Lung (tissue), 12 donors: ENCODE data around the gene CCDC178. TPM values are rescaled to one million over a fixed set of nuclear protein-coding genes. Genes with fewer than 3 reads are reported as not detected.

Source experiments
- ATAC-seq: fragments of 200-7000 bp; cut with Tn5 transposase; one replicate; pipeline ENCODE4 v1.9.1; 2020; ENCODE audit warnings: moderate number of reproducible peaks; ENCODE audit not compliant: insufficient read depth, low FRiP score
- DNase-seq, 3 donors: peaks; one replicate each; pipeline ENCODE4 v3.0.0-alpha.2; 2013 to 2017
- H3K27ac ChIP-seq, 2 donors: one replicate each; pipeline ENCODE4 v1.5.1; 2013; ENCODE audit warnings: mild to moderate bottlenecking in 2 of 2, moderate library complexity in 2 of 2, control low read depth in 1 of 2, inconsistent platforms in 1 of 2, low read depth in 1 of 2, low read length in 1 of 2
- H3K27me3 ChIP-seq, 3 donors: one replicate each; pipeline ENCODE4 v1.5.1; 2013; ENCODE audit warnings: low read length in 2 of 3; ENCODE audit not compliant: control insufficient read depth in 3 of 3, insufficient read depth in 3 of 3
- H3K36me3 ChIP-seq, 4 donors: one replicate each; pipeline ENCODE4 v1.5.1; 2013; ENCODE audit warnings: low read length in 4 of 4, mild to moderate bottlenecking in 1 of 4, moderate library complexity in 1 of 4; ENCODE audit not compliant: control insufficient read depth in 4 of 4, insufficient read depth in 4 of 4
- H3K4me1 ChIP-seq, 5 donors: one replicate each; pipeline ENCODE4 v1.5.1; 2013; ENCODE audit warnings: low read length in 5 of 5, mild to moderate bottlenecking in 2 of 5, moderate library complexity in 1 of 5; ENCODE audit not compliant: control insufficient read depth in 5 of 5, insufficient read depth in 5 of 5
- H3K4me3 ChIP-seq: one replicate; pipeline ENCODE4 v1.5.1; 2013; ENCODE audit warnings: mild to moderate bottlenecking, control low read depth, moderate library complexity
- H3K9ac ChIP-seq, 2 donors: one replicate each; pipeline ENCODE4 v1.5.1; 2013; ENCODE audit warnings: low read length in 2 of 2, control low read depth in 1 of 2; ENCODE audit not compliant: insufficient read depth in 1 of 2
- H3K9me3 ChIP-seq, 4 donors: one replicate each; pipeline ENCODE4 v1.5.1; 2013; ENCODE audit warnings: low read length in 3 of 4, mild to moderate bottlenecking in 1 of 4, moderate library complexity in 1 of 4; ENCODE audit not compliant: control insufficient read depth in 4 of 4, insufficient read depth in 3 of 4
- WGBS, 2 donors: extraction: QIAGEN DNeasy Blood & Tissue Kit; methylation state at CpG; one replicate each; pipeline ENCODE4 v1.1.7; 2013; 5-methylcytosine and 5-hydroxymethylcytosine counted together
- polyA plus RNA-seq, 2 donors: library from polyadenylated mRNA; stranded (reverse); fragments of 200-250 nt; gene quantifications; one replicate each; pipeline ENCODE4 v1.2.1, GENCODE V29; 2013
- total RNA-seq, 2 donors: library from RNA; depleted of rRNA in 1 of 2; stranded (reverse); fragments of >200 nt in 1 of 2; gene quantifications; one replicate each; pipeline ENCODE4 v1.2.1, GENCODE V29; 2014 to 2021
- TF ChIP-seq, protein P1 (sequence below): IDR thresholded peaks from 2 replicates; pipeline ENCODE4 v1.5.1; 2012; ENCODE audit warnings: mild to moderate bottlenecking; ENCODE audit errors: control extremely low read depth, extremely low read depth
- donor health status: control.
- donor health status: control.
- donor health status: Bipolar disorder and iron deficiency.
- donor health status: healthy.
- donor health status: DM: yes; HTN: yes; CAD: no.

CCDC178 gene
- total and polyA plus RNA-seq, 4 donors: 0.08 to 1.1 (median 0.77) TPM

DNA sequence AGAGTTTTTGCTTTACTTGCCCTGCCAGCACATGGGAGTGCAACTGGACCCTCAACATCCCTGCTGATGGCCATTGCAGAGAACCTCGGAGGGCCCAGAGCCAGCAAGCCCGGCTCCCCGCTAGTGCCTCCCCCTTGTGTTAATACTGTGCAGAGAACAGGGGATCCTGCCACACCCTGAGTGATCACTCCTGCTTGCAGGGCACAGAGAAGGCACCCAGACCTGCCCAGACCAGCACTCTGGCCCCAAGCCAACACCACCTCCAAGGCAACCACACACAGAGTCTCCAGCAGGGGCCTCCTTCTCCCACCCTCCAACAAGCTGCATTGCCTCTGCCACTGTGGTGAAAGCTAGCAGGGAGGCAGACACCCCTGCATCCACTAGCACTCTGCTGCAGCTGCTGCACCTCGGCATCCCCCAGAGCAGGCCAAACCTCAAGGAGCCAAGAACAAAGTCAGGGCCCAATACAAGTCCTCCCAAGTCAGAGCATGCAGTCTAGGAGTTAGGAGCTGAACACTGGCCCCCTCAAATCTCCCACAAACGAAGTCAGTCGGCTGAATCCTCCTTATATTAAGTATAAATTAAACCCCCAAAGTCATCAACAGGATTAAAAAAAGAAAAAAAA lies 157.7 kb downstream of the CCDC178 start:
- Histone ChIP-seq H3K9ac (no peak overlapping the region), H3K9me3 (no peaks in the 10 kb centered on the region), H3K36me3 (no peaks in the 10 kb centered on the region), H3K27me3 (no peaks in the 10 kb centered on the region), H3K27ac (no peak overlapping the region), H3K4me1 (no peaks in the 10 kb centered on the region), H3K4me3 (no peak overlapping the region)
- TF ChIP-seq, protein P1, sequence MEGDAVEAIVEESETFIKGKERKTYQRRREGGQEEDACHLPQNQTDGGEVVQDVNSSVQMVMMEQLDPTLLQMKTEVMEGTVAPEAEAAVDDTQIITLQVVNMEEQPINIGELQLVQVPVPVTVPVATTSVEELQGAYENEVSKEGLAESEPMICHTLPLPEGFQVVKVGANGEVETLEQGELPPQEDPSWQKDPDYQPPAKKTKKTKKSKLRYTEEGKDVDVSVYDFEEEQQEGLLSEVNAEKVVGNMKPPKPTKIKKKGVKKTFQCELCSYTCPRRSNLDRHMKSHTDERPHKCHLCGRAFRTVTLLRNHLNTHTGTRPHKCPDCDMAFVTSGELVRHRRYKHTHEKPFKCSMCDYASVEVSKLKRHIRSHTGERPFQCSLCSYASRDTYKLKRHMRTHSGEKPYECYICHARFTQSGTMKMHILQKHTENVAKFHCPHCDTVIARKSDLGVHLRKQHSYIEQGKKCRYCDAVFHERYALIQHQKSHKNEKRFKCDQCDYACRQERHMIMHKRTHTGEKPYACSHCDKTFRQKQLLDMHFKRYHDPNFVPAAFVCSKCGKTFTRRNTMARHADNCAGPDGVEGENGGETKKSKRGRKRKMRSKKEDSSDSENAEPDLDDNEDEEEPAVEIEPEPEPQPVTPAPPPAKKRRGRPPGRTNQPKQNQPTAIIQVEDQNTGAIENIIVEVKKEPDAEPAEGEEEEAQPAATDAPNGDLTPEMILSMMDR: no peak
- WGBS, 2 donors: 85 to 86% methylated on average over 6 of the region's 6 CpGs
- ATAC-seq (no peak), DNase-seq (no peak)

DNA sequence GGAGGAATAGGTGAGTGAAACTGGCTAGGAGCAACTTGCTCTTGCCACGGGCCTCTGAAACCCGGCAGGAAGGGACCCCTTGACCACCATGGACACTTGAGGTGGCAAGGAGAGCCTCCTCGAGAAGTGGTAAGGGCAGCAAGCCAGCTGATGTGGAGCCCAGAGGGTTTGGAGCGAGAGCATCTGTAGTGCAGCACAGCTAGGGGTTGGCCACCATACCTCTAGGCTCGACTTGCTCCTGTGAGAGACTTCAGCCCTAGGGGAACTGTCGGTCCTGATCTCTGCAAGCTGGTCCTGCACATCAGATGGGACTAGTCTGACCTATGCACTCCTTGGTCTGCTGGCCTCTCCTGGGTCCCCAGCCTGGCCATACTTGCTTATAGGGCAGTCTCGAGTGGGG lies 158.4 kb downstream of the CCDC178 start:
- TF ChIP-seq, protein P1: no peak
- Histone ChIP-seq H3K4me1 (no peaks in the 10 kb centered on the region), H3K4me3 (no peak overlapping the region), H3K9me3 (no peaks in the 10 kb centered on the region), H3K36me3 (no peaks in the 10 kb centered on the region), H3K27me3 (no peaks in the 10 kb centered on the region), H3K27ac (no peak overlapping the region), H3K9ac (no peak overlapping the region)
- DNase-seq: no peak
- no peak for ATAC-seq
- WGBS, 2 donors: 85 to 88% methylated on average over 7 of the region's 7 CpGs

GRCh38 chr18:33277431-33277830 lies 163.1 kb downstream of the CCDC178 start:
- Histone ChIP-seq H3K9ac (no peak overlapping the region), H3K4me3 (no peak overlapping the region), H3K27me3 (no peaks in the 10 kb centered on the region), H3K9me3 (no peaks in the 10 kb centered on the region), H3K36me3 (no peaks in the 10 kb centered on the region), H3K27ac (no peak overlapping the region), H3K4me1 (no peaks in the 10 kb centered on the region)
- DNase-seq (no peak), ATAC-seq (no peak)
- TF ChIP-seq, protein P1: no peak

GRCh38 chr18:33275843-33276242 lies 164.7 kb downstream of the CCDC178 start:
- Histone ChIP-seq H3K27ac (no peak overlapping the region), H3K9ac (no peak overlapping the region), H3K9me3 (no peaks in the 10 kb centered on the region), H3K27me3 (no peaks in the 10 kb centered on the region), H3K4me3 (no peak overlapping the region), H3K36me3 (no peaks in the 10 kb centered on the region), H3K4me1 (no peaks in the 10 kb centered on the region)
- no peak for DNase-seq
- no peak for ATAC-seq
- TF ChIP-seq, protein P1: no peak
